Endometrium (tissue), 2 donors: Measurements from ENCODE around the gene CDH16.
"Not testable (repeated sequence)": the region's sequence is repeated elsewhere in the genome, so short reads cannot be mapped to it uniquely, and the experiment has no call there.

Experiments
- FAIRE-seq: peaks from 2 replicates; lab custom pipeline; 2012; peaks lifted over from hg19 to GRCh38; lab: Jason Lieb, UNC
- donor health status: control.
- donor health status: control.

Gene CDH16

DNA sequence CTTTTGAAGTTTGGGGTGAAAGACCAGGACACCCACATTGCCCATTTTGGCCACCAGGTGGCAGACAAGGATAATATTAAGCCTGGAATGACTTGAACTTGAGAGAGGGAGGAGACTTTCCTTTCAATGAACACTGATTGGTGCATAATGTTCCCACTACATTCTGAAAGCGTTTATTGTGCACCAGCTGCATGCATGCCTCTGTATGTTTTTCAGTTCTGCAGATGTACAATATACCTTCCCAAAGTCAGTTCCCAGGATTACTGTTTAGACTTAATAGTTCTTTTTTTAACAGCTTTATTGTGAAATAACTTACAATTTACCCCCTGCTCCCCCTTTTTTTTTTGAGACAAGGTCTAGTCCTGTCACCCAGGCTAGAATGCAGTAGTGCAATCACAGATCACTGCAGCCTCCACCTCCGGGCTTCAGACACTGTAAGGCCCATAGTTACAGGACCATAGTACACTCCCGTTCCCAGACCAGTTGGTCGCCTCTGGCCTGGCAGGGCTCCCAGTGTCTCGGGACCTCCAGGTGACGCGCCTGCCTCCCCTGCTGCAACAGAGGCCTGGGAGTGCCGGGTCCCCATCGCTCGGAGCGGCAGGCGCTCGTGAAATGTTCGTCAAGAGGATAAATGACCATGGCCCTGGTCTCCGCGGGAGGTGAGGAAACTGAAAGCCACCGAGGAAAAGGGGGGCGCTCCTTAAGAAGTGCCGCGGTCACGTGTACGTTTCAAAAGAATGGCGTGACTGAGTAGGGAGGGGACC is 28.8 kb upstream of the CDH16 start:
- peak; percentile 80 for FAIRE-seq

DNA sequence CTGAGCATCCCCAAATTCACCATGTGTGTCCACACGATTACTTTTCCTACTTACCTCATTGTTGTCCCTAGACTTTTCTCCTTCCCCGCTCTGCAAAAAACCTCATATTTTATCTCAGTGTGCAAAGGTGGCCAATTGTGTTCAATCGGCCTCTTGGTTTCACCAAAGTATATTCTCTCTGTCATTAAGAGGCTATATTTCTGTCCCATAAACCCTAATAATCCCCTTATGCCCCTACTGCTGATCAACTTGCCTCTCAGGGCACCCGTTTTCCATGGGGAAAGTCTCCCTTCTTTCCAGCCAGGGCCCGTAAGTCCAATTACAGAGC is 28.3 kb upstream of the CDH16 start:
- no peak for FAIRE-seq

DNA sequence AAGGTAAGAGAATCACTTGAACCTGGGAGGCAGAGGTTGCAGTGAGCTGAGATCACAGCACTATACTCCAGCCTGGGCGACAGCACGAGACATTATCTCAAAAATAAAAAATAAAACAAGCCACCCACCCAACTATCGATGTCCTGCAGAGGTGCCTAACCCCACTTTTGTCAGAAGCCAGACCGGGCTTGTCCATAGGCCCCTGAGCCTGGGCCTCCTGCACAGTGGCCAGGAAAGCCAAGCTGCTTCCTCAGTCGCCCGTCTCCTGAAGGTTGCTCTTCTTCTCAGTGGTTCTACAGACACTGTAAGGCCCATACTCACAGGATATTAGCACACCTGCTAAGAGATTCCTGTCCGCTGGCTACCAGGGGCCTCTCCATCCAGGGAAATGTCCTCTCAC is 27.9 kb upstream of the CDH16 start:
- FAIRE-seq: no peak

DNA sequence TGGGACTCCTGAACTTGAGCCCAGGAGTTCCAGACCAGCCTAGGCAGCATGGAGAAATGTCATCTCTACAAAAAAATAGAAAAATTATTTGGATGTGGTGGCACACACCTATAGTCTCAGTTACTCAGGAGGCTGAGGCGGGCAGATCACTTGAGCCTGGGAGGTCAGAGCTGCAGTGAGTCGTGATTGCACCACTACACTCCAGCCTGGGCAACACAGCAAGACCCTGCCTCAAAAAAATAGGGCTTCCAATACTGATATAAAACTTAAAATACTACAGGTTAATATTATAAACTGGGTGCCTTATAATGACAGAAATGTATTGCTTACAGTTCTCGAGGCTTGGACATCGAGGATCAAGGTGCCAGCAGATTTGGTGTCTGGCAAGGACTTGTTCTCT is 27.3 kb upstream of the CDH16 start:
- FAIRE-seq: no peak

DNA sequence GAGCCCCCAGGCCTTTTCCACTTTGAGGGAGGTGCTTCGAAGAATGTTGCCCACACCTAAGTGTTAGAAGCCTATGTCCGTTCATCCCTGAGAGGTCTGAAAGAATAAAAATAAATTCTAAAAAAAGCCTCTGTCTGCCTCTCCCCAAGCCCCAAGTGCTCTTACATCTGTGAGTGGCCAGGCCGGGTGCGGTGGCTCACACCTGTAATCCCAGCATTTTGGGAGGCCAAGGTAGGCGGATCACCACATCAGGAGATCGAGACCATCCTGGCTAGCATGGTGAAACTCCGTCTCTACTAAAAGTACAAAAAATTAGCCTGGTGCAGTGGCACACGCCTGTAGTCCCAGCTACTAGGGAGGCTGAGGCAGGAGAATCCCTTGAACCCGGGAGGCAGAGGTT is 26.3 kb upstream of the CDH16 start:
- not testable (repeated sequence) for FAIRE-seq

DNA sequence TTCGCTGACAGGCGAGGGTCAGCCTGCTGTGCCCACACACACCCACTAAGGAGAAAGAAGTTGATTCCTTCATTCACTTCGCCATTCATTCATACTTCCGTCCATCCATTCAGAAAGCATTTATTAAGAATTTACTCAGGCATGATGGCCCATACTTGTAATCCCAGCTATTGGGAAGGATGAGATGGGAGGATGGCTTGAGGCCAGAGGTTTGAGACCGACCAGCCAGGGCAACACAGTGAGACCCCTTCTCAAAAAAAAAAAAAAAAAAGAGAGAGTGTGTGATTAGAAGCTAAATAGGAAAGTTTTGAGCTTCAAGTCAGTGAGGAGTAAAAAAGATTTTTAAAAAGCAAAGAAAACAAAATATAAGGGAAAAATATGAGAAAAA is 25.4 kb upstream of the CDH16 start:
- FAIRE-seq: no peak

DNA sequence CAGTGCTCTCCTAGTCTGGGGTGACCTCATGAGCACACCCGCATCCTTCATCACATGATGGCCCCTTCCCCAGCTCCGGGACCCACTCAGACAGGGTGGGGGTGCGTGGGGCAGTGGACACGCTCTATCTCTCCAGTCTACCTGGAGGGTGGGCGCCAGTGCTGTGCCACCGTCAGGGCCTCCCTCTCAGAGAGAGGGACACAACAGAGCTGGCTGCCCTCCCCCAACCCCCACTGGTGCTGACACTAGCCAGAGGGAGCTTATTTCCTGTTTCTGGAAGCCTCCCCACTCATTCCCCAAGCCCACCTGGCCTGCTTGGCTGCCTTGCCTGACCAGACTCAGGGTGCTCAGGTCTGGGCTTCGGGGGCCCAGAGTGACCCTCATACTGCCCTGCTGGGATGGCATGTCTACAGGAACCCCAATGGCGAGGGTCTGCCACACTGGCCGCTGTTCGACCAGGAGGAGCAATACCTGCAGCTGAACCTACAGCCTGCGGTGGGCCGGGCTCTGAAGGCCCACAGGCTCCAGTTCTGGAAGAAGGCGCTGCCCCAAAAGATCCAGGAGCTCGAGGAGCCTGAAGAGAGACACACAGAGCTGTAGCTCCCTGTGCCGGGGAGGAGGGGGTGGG is 24.9 kb upstream of the CDH16 start:
- FAIRE-seq: no peak

DNA sequence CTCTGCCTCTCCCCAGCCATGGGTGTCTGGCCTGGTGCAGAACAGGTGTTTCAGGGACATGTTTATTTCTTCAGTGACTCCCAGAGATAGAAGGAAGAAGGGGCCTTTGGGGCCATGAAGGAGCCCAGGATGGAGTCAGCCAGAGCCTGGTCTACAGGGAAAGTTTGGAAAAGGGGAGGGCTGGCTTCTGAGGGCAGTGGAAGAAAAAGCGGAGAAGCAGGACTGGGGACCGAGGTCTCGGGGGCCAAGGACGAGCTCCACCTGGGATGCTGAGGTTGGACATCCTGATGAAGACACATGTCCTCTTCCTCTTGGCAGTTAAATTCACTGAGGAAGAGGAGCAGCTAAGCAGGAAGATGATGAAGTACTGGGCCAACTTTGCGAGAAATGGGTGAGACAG is 24.3 kb upstream of the CDH16 start:
- FAIRE-seq: no peak

DNA sequence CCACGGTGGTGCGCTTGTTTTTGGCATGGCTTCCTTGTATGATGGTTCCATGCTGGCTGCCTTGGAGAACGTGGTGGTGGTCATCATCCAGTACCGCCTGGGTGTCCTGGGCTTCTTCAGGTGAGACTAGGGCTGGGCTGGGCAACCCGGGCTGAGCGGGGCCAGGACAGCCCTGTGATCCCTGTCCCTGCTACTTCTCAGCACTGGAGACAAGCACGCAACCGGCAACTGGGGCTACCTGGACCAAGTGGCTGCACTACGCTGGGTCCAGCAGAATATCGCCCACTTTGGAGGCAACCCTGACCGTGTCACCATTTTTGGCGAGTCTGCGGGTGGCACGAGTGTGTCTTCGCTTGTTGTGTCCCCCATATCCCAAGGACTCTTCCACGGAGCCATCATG is 21.6 kb upstream of the CDH16 start:
- no peak for FAIRE-seq

DNA sequence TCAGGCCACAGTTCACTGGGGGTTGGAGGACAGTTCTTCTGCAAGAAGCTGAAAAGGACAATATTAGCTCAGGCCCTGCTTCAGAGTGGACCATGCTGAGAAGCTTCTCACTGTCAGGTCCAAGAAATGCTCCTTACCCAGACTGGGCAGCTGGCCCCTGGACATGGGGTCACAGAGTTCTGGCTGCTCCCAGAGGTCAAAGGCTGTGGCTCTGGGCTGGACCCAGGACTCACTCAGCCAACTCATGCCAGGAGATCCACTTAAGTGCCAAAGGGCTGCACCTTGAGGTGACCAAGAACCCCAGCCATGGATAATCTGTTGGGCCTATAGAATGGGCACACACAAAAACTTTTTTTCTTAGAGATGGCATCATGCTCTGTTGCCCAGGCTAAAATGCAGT is 20.7 kb upstream of the CDH16 start:
- no peak for FAIRE-seq

DNA sequence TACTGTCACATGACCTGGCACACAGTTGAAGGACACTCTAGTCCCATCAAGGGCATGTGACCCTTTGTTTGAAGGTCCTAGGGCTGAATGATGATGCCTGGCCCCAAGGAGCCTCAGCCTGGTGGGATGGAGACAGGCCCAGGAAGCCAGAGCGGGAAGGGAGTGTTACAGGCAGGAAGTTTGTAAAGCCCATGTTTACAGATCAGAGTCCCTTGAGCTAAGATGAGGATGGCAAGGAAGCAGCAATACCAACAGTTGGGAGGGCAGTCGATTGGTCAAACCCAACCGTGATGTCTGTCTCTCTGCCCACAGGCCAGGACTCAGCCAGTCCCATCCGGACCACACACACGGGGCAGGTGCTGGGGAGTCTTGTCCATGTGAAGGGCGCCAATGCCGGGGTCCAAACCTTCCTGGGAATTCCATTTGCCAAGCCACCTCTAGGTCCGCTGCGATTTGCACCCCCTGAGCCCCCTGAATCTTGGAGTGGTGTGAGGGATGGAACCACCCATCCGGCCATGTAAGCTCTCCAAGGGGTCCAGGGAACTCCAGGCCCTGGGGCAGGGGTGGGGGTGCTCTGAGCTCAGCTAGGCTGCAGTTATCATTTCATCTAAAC is 19.1 kb upstream of the CDH16 start:
- no peak for FAIRE-seq

DNA sequence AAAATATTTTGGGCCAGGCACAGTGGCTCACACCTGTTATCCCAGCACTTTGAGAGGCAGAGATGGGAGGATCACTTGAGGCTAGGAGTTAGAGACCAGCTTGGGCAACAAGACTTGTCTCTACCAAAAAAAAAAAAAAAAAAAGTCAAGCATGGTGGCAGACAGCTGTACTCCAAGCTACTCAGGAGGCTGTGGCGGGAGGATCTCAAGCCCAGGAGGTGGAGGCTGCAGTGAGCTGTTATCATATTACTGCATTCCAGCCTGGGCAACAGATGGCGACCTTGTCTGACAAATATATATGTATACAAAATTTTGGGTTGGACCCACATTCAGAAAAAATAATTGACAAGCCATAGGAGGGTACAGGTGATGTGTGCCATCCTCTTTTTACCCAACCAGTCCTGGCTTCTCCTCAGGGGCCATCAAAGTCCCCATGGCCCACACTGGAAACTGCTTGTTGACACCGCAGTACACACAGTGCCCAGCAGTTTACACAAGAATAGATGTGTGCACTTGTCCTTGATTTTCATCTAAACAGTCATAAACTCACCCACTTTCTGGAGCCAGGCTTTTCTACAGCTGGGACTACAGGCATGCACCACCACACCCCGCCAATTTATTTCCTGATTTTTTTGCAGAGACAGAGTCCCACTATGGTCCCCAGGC is 18.3 kb upstream of the CDH16 start:
- no peak for FAIRE-seq

DNA sequence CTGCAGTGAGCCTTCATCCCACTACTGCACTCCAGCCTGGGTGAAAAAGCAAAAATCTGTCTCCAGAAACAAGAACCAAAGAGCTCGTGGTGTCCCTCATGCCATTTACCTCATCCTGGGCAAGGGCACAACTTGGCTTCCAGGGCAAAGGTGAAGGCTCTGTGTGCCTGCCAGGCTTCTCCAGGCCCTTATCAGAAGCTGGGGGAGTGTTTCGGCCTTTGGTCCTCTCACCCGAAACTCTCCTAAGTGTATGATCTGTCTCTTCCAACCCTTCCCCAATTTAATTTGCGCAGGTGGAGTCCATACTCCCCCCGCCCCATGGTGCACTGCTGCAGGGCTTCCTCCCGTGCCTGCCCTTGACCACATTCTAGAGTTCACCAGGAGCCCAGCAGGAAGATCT is 17.8 kb upstream of the CDH16 start:
- FAIRE-seq: no peak

DNA sequence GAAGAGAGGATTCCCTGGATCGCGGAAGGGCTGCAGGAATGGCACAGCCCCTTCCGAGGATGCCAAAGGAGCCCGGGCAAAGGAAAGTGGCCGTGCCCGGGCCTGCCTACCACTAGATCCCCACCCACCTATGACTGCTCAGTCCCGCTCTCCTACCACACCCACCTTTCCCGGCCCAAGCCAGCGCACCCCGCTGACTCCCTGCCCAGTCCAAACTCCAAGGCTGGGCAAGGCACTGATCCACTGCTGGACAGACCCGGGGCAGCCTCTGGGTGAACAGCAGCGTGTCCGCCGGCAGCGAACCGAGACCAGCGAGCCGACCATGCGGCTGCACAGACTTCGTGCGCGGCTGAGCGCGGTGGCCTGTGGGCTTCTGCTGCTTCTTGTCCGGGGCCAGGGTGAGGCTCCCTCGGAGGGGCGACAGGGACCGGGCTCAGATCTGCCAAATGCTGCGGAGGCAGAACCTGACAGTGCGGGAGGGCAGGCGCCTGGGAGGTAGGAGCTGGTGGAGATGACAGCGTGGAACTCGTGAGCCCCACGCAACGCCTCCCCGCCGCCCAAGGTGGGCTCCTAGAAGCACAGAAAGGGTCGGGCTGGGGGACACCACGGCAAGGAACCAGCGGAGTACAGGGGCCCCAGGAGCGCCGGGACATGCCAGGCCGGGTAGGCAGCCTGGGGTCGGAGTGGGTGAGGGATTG is 16.8 kb upstream of the CDH16 start, which contains the start of gene CES2:
CES2 (plus strand) TSS at position 203 of the 698 bp plus-strand sequence; CDS start at position 323, 120 bp downstream.
- FAIRE-seq: no peak

DNA sequence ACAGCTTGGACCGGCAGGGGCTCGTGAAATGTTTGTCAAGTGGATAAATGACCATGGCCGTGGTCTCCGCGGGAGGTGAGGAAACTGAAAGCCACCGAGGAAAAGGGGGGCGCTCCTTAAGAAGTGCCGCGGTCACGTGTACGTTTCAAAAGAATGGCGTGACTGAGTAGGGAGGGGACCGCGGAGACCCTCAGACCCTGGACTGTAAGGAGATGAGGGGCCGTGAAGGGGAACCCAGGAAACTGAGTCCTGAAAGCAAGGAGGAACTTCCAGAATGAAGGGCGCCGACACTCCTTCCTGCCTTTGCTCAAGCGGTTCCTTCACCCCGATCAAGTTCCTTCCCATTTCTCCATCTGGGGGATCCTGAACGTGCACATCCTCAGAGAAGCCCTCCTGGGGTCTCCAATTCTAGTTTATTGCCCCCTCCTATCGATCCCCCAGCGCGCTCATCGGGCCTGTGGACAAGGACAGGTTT is 16.2 kb upstream of the CDH16 start:
- FAIRE-seq: not testable (repeated sequence)

DNA sequence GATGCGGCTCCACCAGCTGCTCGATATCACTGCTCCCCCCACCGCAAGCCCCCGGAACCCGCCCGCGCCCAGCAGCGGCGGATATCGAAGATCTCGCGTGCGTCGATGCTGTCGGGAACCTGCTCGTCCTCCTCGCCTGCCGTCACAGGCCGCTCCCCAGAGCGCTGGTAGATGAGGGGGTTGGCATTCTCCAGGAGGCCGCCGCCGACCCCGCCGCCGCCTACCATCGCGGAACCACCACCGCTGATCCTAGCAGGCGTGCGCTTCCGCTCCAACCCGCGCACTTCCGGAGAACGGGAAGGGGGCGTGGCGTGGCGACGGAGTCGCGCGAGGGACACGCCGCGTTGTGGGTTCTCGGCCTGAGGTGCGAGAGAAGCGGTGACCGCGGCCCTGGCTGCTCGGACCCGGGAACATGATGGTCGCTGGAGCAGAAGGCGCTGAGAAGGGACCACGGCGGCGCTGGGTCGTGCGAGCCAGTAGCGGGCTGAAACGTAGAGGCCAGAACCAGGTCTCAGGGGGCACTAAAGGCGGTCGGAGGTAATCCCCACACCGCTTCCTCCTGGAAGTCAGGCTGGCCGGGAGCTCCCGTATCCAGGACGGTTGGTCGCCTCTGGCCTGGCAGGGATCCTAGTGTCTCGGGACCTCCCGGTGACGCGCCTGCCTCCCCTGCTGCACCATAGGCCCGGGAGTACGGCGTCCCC is 15.6 kb upstream of the CDH16 start, which contains the start of gene CIAO2B:
CIAO2B (minus strand) TSS at position 265 of the 701 bp plus-strand sequence; CDS start at position 227, 38 bp downstream.
- no peak for FAIRE-seq

DNA sequence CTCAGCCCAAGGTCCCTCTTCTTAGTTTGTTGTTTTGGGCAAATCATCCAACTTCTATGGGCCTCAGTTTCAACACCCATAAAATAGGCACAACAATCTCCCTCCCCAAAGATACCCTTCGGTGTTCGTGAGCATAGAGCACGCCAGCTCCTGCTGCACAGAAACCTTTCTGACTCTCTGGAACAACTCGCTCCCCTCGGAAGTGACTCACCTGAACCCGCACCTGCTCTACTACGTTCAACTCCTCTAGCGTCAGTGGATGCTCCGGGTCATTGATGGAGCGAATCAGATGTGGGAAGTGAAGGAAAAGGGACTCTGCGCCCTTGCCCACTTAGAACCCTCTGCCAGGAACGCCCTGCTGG is 15.1 kb upstream of the CDH16 start:
- FAIRE-seq: no peak

DNA sequence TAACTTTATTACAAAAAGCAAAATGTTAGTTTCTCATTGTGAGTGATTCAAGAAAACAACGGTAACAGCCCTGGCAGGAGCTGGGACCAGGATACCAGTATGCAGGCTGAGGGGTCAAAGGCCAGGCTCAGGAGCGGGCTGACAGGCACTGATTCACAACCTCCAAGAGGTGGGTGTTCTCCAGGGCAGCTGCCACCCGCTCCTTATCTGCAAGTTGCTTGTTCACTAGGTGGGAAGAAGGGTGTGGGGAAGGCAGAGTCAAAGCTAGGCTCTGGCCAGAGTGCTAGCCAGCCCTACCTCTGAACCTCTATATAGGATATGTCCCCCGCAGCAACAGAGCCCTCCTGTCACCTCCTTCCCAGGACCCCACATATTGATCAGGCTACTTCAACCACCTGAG is 13.4 kb upstream of the CDH16 start:
- no peak for FAIRE-seq

DNA sequence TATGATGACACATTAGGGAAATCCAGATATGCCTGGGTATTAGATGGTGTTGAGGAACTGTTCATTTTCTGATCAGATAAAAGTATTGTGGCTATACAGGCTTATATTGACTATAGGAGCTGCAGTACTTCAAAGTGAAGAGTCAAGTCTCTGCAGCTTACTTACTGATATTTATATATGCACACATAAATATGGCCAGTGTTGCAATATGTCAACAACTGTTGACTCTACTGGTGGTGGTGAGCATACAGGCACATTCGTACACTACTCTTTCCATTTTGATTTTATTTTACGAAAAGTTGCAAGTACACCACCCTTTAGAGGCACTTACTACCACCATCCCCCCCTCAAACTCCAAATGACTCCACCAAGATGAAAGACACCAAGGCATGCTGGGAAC is 13.0 kb upstream of the CDH16 start:
- no peak for FAIRE-seq

DNA sequence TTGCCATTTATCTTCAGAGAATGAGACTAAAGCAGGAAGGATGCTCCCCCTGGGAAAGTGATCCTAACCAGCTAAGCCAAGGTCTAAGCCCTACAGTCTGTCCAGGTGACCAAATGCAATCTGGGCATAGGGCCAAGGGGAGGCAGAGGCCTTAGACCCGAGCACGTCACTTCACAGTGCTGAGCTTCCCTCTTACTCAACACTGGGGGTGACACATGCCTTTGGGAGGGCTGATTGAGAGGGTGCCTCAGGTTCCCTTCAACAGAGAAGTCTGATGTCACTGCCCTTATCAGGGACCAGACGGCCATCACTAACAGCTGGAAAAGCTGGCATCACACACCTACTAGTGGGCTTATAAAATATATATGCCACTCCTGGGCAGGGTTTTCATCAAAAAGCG is 11.5 kb upstream of the CDH16 start:
- no peak for FAIRE-seq

DNA sequence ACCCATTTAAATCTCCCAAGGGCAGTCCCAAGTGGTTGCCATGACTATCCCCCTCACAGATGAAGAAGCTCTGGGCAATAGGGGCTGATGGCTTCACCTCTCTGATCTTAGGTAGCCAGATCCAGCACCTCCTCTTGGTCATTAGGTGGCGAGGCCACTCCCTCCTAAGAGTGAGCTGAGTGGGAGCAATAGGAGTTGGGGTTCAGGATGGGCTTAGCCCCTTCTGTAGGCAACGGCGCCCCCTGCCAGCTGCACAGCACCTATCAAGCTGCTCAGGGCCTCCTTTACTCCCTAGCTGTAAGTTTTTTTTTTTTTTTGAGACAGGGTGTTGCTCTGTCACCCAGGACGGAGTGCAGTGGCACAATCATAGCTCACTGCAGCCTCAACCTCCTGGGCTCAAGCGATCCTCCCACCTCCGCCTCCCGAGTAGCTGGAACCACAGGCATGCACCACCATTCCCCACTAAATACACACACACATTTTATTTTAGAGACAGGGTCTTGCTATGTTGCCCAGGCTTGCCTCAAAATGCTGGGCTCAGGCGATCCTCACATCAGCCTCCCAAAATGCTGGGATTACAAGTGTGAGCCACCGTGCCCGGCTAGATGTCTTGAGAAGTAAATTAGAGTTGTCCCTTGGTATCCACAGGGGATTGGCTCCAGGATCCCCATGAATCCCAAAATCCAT is 10.2 kb upstream of the CDH16 start:
- FAIRE-seq: no peak
